GM18867 (cell line): ENCODE results near the gene RNF225.
A peak's percentile ranks its signal among the peaks of the same experiment; 100 is the strongest.
"Not testable (repeated sequence)": the region's sequence is repeated elsewhere in the genome, so short reads cannot be mapped to it uniquely, and the experiment has no call there.

Experiments used
- ATAC-seq: cut with Tn5 transposase; IDR thresholded peaks from one replicate; pipeline ENCODE4 v1.9.1; 2021; ENCODE audit warnings: mild to moderate bottlenecking, moderate library complexity; ENCODE audit not compliant: unreplicated experiment

RNF225 gene

DNA sequence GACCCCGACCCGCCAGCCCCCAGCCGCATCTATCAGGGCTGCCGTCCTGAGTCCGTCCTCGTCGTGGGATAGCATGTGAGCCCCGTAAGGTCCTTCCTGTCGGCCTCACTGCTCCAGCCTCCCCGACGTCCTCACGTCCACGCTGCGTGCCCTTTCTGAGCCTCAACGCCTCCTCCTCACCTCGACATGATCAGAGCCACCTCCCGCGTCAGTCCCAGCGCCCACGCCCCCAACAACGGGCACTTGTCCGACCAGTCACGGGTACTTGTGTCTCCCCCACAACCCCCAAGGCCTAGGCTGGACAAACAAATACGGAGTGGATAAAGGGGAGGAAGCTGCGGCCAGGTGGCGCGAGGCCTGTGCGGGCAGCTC lies 33.6 kb upstream of the RNF225 start:
- ATAC-seq, result peak; percentile 17

DNA sequence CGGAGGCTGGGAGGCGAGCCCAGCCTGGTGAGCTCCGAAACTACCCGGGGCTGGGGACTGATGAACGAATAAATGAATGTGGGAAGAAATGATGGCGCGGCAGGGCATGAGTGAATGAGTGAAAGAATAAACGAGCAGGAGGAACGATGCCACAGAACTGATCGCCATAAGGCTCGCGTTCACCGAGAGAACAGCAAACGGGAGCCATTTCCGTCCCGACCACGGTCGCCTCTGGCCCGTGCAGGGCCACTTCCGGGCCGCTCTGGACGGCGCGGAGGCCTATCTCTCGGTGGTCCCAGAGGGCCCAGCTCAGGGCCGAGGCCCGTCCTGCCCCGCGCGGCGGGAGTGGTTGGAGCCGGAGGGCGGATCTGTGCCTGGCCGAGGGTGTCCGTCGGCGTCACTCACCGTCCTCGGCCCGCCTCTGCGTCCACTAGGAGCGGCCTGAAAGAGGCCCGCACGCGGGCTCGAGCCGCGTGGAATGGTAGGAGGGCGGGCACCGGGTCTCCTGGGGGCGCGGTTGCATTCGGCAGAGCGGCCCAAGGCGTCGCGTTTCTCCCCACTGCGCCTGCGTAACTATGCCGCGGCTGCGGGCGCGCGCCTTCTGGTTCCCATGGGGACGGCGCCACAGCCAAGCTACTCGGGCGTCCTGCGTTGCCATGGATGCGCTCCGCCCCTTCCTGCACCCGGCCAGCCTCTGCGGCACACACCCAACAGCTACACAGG lies 33.0 kb upstream of the RNF225 start, which contains the start of gene ZNF497:
TSS of gene ZNF497 (minus strand) at position 480 of the 723 bp plus-strand sequence. CDS start 5,116 bp downstream, outside the sequence.
- peak; percentile 91 for ATAC-seq

DNA sequence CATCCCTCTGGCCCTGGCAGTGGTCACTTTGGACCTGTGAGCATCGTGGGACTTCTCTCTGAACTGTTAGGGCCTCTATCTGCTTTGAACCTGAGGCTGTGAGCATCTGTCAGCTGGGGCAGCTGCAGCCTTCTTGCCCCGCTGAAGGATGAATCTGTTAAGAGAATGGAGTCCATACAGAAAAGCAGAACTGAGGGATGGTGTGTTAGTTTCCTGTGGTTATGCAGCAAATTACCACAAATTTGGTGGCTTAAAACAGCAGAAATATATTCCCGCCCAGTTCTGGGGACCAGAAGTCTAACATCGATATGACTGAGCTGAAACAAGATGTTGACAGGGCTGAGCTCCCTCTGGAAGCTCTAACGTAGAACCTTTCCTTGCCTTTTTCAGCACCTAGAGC lies 31.3 kb upstream of the RNF225 start:
- no peak for ATAC-seq

DNA sequence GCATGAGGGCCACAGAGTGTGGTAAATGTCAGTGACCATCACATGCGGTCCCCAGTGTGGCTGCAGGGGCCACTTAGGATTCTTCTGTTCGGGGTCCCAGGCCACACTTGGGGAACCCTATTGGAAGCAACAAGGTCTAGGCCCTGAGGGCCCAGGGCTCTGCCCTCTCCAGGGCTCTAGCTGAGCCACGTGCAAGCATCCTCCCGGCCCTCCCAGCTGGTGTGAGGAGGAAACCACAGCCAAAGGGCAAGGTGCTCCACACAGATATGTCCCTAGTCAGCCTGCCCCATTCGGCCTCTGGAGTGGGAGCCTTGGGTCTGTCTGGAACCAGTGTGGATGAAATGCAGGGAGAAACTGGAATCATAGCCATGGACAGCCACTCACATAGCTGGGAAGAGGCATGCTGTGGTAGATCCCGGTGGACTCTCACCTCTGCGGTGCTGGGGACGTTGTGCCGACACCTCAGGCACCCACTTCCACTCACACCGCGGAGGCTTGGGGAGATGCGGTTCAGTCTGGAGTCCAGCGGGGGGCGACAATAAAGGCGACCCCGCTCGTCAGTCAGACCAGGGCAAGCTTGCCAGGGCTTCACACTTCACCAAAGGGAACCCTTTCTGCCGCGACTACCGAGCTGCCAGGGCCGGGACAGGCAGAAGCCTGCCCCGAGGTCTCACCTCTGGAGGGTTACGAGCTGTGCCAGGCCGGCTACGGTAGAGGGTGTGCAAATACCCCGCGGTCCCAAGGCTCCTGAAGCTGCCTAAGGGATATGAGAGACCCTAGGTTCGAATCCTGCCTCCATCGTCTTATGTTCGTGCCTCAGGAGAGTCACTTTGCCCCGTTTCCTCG lies 28.6 kb upstream of the RNF225 start:
- no peak for ATAC-seq

DNA sequence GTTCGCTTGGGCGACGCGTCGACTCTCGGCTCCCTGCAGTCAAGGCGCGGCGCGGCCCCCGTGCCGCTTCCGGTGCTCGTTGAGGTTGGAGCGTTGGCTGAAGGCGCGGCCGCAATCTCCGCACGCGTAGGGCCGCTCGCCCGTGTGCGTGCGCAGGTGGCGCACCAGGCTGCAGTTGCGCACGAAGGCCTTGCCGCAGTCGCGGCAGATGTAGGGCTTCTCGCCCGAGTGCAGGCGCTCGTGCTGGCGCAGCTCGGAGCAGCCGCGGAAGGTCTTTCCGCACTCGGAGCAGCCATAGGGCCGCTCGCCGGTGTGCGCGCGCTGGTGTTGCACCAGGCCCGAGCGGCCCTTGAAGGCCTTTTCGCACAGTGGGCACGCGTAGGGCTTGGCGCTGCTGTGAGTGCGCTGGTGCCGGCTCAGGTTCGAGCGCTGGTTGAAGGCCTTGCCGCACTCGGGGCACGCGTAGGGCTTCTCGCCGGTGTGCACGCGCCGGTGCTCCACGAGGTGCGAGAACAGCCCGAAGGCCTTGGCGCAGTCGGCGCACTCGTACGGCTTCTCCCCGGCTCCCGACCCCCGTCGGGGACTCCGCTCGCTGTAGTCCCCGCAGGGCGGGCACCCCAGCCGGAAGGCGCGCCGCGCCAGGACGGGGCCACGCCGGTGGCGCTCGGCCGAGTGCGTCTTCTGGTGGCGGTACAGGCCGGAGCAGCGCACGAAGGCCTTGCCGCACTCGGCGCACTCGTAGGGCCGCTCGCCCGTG lies 27.6 kb upstream of the RNF225 start:
- ATAC-seq, result no peak

DNA sequence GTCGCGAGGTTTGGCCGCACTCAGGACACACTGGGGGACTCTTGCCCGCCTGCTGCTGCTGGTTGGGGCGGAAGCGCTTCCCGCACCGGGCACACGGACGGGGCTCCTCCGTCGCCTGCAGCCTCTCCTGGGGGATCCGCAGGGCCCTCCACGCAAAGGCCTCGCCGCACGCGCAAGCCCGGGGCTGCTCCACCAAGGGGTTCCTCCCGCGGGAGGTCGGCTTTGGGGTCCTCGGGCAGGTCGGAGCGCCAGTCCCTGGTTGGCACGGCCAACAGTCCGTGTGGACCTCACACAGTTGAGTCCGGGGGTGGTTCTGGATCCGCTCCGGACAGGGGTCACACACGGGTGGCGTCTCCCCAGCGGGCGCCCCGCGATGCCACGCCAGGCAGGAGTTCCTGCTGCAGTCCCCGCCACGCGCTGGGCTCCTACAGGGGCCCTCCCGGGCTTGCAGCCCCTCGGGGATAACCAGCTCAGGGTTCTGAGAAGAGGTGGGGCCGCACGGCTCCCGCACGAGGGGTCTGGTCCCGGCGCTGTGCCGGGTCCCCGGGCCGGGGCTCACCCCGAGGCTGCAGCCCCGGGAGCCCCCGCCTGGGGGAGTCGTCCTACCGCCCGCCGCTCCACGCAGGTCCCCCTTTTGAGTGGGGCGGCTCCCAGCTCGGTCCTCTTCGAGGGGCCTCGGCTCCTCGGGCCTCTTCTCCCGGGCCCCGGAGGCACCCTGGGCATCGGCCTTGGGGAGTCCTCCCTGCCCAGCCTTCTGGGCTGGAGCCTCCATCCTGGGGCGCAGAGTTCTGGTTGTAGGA lies 26.7 kb upstream of the RNF225 start:
- ATAC-seq, result no peak

DNA sequence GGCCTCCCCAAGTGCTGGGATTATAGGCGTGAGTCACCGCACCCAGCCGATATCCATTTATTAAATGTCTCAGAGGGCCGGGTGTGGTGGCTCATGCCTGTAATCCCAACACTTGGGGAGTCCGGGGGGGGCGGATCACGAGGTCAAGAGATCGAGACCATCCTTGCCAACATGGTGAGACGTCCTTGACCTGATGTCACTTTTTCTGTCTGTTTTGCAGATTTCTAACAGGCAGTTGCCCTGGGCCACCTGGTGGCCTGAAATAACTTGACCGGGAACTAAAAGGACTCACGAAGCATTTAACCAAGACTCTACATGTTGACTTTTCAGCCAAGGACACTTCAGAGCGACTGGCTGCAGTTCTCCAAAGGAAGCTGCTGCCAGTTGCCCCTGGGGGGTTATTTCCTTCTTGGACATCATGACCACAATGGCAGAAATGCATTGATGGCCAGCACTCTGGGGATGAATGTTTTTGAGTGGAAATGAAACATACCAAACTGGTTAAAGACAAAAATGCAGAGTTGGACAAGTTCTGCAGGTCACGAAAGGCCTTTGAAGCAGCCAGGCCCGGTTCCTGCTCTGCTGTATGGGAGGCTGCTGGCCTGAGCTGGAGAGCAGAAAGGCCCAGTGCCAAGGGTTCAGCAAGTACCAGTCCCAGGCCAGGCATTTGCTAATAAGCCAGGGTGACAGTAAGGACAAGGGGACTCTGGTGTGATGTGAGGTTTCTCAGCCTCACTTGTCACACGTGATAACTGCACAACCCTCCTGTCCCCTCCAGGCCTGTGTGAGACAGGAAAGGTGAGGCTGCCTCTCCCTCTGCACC lies 22.9 kb upstream of the RNF225 start:
- ATAC-seq, result no peak

DNA sequence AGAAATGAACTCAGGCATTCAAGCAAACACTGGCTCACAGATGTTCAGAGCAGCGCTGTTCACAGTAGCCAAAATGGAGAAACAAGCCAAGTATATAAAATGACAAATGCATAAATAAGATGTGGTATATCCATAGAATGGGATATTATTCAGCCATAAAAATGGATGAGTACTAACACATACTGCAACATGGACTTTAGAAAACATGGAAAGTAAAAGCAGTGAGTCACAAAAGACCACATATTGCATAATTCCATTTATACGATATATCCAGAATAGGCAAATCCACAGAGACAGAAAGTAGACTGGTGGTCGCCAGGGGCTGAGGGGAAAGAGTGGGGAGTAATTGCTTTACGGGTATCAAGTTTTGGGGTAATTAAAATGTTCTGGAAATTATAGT lies 21.3 kb upstream of the RNF225 start:
- no peak for ATAC-seq

DNA sequence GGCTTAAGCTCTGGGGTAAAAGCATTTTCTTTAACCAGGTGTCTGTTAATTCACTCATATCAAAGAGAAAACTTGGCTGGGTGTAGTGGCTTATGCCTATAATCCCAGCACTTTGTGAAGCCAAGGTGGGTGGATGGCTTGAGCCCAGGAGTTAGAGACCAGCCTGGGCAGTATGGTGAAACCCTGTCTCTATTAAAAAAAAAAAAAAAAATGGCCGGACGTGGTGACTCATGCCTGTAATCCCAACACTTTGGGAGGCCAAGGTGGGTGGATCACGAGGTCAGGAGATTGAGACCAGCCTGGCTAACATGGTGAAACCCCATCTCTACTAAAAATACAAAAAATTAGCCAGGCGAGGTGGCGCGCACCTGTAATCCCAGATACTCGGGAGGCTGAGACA lies 18.7 kb upstream of the RNF225 start:
- ATAC-seq, result not testable (repeated sequence)

DNA sequence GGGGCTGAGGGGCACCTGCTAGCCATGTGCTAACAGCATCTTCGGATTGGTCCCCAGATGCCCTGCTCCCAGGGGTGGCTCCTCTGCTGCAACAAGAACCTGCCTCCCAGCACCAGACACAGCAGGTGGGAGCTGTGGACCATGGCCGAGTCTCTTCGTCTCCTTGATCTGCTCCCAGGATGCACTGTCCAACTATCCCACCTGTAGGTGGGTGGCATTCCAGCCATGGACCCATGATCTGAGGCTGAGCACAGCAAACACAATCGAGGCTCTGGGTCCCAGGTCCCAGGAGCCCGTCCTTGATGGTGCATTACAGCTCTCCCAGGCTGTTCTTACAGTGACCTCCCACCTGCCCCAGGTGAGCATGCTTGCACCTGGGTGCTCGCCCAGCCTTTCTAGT lies 16.2 kb upstream of the RNF225 start:
- no peak for ATAC-seq

DNA sequence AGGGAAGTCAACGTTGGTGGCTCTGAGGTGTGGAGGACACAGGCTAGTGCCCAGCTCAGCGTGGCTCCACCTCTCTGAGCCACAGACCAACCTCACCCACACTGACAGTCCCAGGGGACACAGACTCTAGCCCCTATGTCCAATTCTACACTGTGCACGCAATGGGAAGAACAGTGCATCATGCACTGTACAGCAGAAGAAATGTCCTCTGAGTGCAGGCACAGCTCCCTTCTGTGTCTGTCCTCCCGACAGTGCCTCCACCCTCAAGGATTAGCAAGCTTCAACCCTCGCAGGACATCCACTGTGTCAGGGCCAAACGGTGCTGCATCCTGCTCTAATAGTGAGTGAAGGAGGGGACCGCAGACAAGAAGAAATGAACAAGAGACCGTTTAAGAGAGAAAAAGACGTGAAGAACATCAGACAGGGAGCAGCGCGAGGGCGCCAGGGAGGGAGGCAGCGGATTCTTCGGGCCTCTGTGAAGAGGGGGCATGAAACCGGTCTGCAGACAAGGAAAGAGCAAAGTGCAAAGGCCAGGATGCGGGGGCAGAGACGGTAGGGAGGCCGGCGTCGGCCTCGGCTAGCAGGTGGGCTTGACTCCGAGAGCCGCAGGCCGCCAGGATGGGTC lies 15.3 kb upstream of the RNF225 start:
- no peak for ATAC-seq

DNA sequence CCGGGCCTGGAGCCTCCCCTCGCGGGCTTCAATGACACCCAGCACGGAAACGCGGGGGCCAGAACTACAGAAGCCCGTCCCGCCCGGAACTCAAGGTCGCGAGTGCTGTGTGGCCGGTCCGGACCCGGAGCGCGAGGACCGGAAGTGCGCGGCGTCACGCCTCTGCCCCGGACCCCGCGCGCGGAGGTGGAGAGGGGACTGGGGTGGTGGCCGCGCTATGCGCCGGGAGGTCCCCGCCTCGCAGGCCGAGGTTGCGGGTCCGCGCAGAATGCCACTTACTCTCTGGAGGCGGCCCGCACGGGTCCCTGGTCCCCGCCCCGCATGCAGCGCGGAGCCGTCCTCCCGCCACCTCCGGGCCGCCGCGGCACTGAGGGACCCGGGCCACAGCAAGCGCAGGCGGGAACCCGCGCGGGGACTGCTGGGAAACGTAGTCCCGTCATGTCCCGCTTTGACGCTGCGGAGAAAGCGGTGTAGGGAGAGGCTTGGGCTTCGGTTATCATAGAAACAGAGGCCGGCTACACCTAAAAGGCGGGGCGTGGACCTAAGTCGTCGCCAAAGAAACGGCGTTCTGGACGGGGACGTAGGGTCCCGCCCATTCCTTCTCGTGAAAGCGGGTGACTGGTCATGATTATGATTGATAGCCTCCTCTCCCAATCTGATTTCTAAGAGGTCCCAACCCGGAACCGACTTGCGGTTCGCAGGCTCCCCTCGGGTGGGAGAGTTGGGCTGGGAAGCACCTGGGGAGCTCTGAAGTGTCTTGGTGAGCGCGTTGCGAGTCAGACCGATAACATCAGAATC lies 14.6 kb upstream of the RNF225 start, which contains the start of gene ZNF837:
TSS of gene ZNF837 (minus strand) at position 369 of the 798 bp plus-strand sequence. CDS start 11,698 bp downstream, outside the sequence.
- peak; percentile 76 for ATAC-seq

DNA sequence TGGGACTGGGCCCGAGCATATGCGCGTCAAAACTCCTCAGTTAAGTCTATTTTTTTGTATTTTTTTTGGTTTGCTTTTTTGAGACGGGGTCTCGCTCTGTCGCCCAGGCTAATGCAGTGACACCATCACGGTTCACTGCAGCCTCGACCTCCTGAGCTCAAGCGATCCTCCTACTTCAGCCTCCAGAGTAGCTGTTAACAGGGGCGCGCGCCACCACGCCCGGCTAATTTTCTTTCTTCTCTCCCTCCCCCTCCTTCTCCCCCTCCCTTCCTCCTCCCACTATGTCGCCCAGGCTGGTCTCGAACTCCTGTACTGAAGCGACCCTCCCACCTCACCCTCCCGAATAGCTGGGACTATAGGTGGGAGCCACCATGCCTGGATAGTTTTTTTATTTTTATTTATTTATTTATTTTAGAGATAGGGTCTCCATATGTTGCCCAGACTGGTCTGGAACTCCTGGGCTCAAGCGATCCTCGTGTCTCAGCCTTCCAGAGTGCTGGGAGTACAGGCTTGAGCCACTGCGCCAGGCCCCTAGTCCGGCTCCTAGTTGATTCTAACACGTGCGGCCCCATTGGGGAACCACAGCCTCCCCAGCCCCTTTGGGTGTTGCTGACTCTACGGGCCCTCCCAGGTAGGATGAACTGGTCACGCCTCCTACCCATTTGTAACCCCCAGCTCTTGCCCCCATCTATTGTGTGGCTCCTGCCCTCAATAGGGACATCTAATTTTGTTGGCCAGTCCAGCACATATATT lies 13.8 kb upstream of the RNF225 start:
- ATAC-seq, result no peak

DNA sequence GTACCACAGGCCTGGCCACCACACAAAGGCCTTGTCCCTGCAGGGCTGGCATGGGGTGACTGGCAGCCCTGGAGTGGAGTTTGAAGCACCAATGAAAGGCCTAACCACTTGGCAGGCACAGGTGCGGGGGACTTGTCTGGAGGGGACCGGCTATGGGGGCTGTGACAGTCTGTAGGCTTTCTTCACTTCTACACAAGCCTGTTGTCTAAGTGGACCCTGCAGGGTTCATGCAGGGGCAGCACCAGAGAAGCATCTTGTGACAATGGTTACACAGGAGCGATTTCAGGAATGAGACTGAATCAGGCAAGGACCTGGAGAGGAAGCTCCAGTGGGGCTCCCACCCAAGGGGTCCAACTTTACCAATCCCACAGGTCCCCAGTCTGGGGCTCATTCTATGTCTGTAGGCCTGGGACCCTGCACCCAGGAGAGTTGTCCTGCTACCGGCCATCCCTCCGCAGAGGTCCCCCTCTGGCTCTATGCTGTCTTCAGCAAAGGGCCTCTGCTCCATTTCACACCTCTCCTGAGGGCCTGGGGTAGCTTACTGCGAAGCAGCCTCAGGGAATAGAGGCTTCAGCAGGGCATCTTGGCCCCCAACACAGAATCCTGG lies 12.4 kb upstream of the RNF225 start:
- no peak for ATAC-seq

DNA sequence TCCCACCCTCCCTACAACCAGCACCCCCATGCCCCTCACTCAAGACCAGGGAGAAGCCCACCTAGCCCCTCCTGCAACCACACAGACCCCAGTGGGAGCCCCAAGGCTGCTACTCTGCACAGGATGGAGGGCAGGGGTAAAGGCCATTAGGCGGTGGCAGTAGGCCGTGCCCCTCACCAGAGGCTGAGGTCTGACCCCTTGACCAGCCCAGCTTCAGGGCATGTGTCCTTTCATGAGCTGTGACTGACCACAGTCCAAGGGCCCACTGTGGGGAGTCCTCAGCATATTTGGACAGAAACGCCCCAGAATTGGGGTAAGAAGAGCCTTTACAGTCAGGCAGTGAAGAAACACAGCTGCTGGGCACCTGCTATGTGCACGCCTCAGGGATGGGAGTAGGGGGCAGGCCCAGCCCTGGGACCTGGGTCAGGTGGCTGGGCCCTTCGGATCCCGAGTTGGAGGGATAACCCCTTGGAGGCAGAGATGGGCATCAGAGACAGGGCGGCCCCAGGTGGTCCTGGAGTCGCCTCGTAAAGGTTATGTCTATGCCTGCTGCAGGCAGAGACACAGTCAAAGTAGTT lies 10.1 kb upstream of the RNF225 start:
- no peak for ATAC-seq

DNA sequence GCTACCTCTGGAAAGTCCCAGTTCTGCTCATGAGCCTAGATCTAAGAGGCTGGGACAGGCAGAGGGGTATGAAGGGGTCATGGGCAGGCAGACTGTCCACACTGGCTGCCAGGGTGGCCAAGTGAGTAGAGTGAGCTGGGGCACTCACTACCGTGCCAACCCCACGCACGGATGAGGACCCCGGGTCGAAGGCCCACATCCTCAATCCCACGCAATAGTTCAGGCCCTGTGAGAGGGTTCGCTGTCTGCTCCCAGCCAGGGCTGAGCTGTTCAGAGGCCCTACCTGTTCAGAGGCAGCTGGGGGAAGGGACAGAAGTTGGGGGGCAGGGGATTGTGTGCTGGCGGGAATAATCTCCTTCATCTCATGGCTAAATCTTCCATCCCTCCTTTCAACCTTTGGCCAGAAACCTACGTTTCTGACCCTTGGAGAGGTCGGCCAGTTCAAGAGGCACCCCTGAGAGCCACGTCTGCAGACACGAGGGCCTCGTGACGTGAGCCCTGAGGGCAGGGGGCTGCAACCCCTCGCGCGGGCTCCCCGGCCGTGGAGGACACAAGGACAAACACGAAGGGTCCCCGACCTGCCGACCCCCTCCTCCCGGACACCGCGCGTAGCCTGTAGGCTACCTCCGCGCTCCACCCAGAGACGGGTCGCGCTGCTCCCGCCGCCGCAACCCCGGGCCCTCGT lies 9.4 kb upstream of the RNF225 start:
- peak; percentile 0 for ATAC-seq
